HG02642 (cell line): ENCODE data around the gene GLCCI1.
"Not testable (repeated sequence)": the region's sequence is repeated elsewhere in the genome, so short reads cannot be mapped to it uniquely, and the experiment has no call there.

Source experiments
- ATAC-seq: cut with Tn5 transposase; IDR thresholded peaks from one replicate; pipeline ENCODE4 v1.9.1; 2021; ENCODE audit warnings: mild to moderate bottlenecking; ENCODE audit not compliant: unreplicated experiment, poor library complexity

The GLCCI1 gene

GRCh38 chr7:8085420-8085819 is 116.8 kb downstream of the GLCCI1 start:
- ATAC-seq, result no peak

GRCh38 chr7:8086239-8086638 is 117.6 kb downstream of the GLCCI1 start:
- no peak for ATAC-seq

GRCh38 chr7:8089036-8089780 is 120.6 kb downstream of the GLCCI1 start:
- no peak for ATAC-seq

- no peak for ATAC-seq
Measured at GRCh38 chr7:8092140-8092539, 123.5 kb downstream of the GLCCI1 start.

GRCh38 chr7:8094164-8095140 is 125.9 kb downstream of the GLCCI1 start:
- ATAC-seq, result no peak

GRCh38 chr7:8101292-8101691 is 132.7 kb downstream of the GLCCI1 start:
- not testable (repeated sequence) for ATAC-seq

GRCh38 chr7:8103282-8103681 is 134.7 kb downstream of the GLCCI1 start:
- ATAC-seq, result no peak

- no peak for ATAC-seq
Measured at GRCh38 chr7:8105449-8106095, 137.0 kb downstream of the GLCCI1 start.

GRCh38 chr7:8109196-8110022 is 140.8 kb downstream of the GLCCI1 start:
- ATAC-seq, result no peak

GRCh38 chr7:8111282-8111960 is 142.8 kb downstream of the GLCCI1 start:
- ATAC-seq, result no peak

GRCh38 chr7:8112685-8113084 is 144.1 kb downstream of the GLCCI1 start:
- ATAC-seq, result no peak

- no peak for ATAC-seq
Measured at GRCh38 chr7:8113184-8113583, 144.6 kb downstream of the GLCCI1 start.

GRCh38 chr7:8114175-8114574 is 145.6 kb downstream of the GLCCI1 start:
- peak; percentile 46 for ATAC-seq

- peak; percentile 83 for ATAC-seq
Measured at GRCh38 chr7:8115547-8116402, 147.2 kb downstream of the GLCCI1 start.

GRCh38 chr7:8117195-8117594 is 148.6 kb downstream of the GLCCI1 start:
- ATAC-seq, result no peak

GRCh38 chr7:8119262-8119661 is 150.7 kb downstream of the GLCCI1 start:
- ATAC-seq, result no peak

GRCh38 chr7:8120390-8121058 is 151.9 kb downstream of the GLCCI1 start:
- no peak for ATAC-seq

GRCh38 chr7:8121243-8121642 is 152.6 kb downstream of the GLCCI1 start:
- no peak for ATAC-seq
